GM12878 (cell line): ENCODE data around the gene CCDC170. TPM values are rescaled to one million over a fixed set of nuclear protein-coding genes. Genes with fewer than 3 reads are reported as not detected.

Source experiments
- BACH1 ChIP-seq: fragments of 450-650 bp; IDR thresholded peaks from 2 replicates; pipeline ENCODE4 v1.6.1; 2017; ENCODE audit warnings: mild to moderate bottlenecking, borderline replicate concordance
- CEBPB ChIP-seq, 2 experiments: fragments of 150-350 bp in 1 of 2; IDR thresholded peaks; 2 replicates each; pipeline ENCODE4 v1.6.1; 2012 to 2014; ENCODE audit warnings: low read depth in 2 of 2, low read length in 2 of 2, borderline replicate concordance in 1 of 2, inconsistent platforms in 1 of 2
- CHD1 ChIP-seq: IDR thresholded peaks from 2 replicates; pipeline ENCODE4 v1.6.1; 2012; ENCODE audit warnings: low read depth, low read length, improper control_type of control experiment
- CHD2 ChIP-seq: IDR thresholded peaks from 2 replicates; pipeline ENCODE4 v1.6.1; 2011; ENCODE audit warnings: low read depth, low read length, improper control_type of control experiment, borderline replicate concordance
- CHD4 ChIP-seq: fragments of 200-600 bp; sonication (generic); IDR thresholded peaks from 2 replicates; pipeline ENCODE4 v1.6.1; 2016; ENCODE audit warnings: mild to moderate bottlenecking
- EED ChIP-seq: sonication (generic); IDR thresholded peaks from 2 replicates; pipeline ENCODE4 v1.6.1; 2016; ENCODE audit warnings: antibody characterized with exemption, low read depth
- FOXK2 ChIP-seq: fragments of 450-650 bp; IDR thresholded peaks from 2 replicates; pipeline ENCODE4 v1.6.1; 2017; ENCODE audit warnings: mild to moderate bottlenecking, moderate library complexity
- NR2C2 ChIP-seq: IDR thresholded peaks from 2 replicates; pipeline ENCODE4 v1.6.1; 2011; ENCODE audit warnings: borderline replicate concordance, low read depth; ENCODE audit not compliant: control insufficient read depth, insufficient read length
- NR2F1 ChIP-seq: fragments of 450-650 bp; conservative IDR thresholded peaks from 2 replicates; pipeline ENCODE4 v1.6.1; 2017; ENCODE audit warnings: mild to moderate bottlenecking
- NRF1 ChIP-seq: conservative IDR thresholded peaks from 2 replicates; pipeline ENCODE4 v1.6.1; 2011; ENCODE audit warnings: mild to moderate bottlenecking, low read depth, low read length, improper control_type of control experiment
- PKNOX1 ChIP-seq: fragments of 450-650 bp; IDR thresholded peaks from 2 replicates; pipeline ENCODE4 v1.6.1; 2016; ENCODE audit warnings: mild to moderate bottlenecking
- POLR2A ChIP-seq: IDR thresholded peaks from 2 replicates; pipeline ENCODE4 v1.6.1; 2011; ENCODE audit warnings: low read depth, mild to moderate bottlenecking, low read length
- RAD51 ChIP-seq: fragments of 450-650 bp; IDR thresholded peaks from 2 replicates; pipeline ENCODE4 v1.6.1; 2016; ENCODE audit warnings: moderate library complexity, mild to moderate bottlenecking, inconsistent platforms
- RBBP5 ChIP-seq: fragments of 200-600 bp; sonication (generic); conservative IDR thresholded peaks from 2 replicates; pipeline ENCODE4 v1.6.1; 2016
- RUNX3 ChIP-seq: IDR thresholded peaks from 2 replicates; pipeline ENCODE4 v1.6.1; 2012; ENCODE audit warnings: low read length, inconsistent platforms
- SIX5 ChIP-seq: IDR thresholded peaks from 2 replicates; pipeline ENCODE4 v1.6.1; 2011; ENCODE audit warnings: mild to moderate bottlenecking, low read depth, low read length, moderate library complexity; ENCODE audit not compliant: severe bottlenecking
- SREBF1 ChIP-seq: IDR thresholded peaks from 2 replicates; pipeline ENCODE4 v1.6.1; 2012; ENCODE audit warnings: mild to moderate bottlenecking, low read length
- SREBF2 ChIP-seq: IDR thresholded peaks from 2 replicates; pipeline ENCODE4 v1.6.1; 2012; ENCODE audit warnings: mild to moderate bottlenecking, low read length
- SUPT20H ChIP-seq: IDR thresholded peaks from 2 replicates; pipeline ENCODE4 v1.6.1; 2011; ENCODE audit warnings: low read depth, mild to moderate bottlenecking, low read length, moderate library complexity, borderline replicate concordance; ENCODE audit not compliant: control insufficient read depth
- TARDBP ChIP-seq: IDR thresholded peaks from 2 replicates; pipeline ENCODE4 v1.6.1; 2016; ENCODE audit warnings: borderline replicate concordance
- ZBTB4 ChIP-seq: fragments of 450-650 bp; formaldehyde crosslinking; IDR thresholded peaks from 2 replicates; pipeline ENCODE4 v1.4.0; 2022; ENCODE audit warnings: mild to moderate bottlenecking, moderate library complexity
- ZNF207 ChIP-seq: fragments of 450-650 bp; IDR thresholded peaks from 2 replicates; pipeline ENCODE4 v1.6.1; 2014; ENCODE audit warnings: antibody characterized with exemption, mild to moderate bottlenecking, borderline replicate concordance
- ZNF622 ChIP-seq: fragments of 450-650 bp; IDR thresholded peaks from 2 replicates; pipeline ENCODE4 v1.6.1; 2017; ENCODE audit warnings: mild to moderate bottlenecking, inconsistent platforms
- polyA plus RNA-seq, 11 experiments: library from polyadenylated mRNA; depleted of rRNA in 4 of 11; unstranded in 6 of 11; stranded (reverse) in 5 of 11; fragments of >200 nt; fragmentation: Nextera tagmentation in 4 of 11; fragmentation: Illumina TruSeq in 1 of 11; extraction: Ambion mirVana in 4 of 11; extraction: Trizol in 1 of 11; gene quantifications; 1 replicate in 1 of 11; 2 replicates in 10 of 11; pipeline versions ENCODE4 v1.2.1 to v1.2.3, GENCODE V29; 2011 to 2016; ENCODE audit warnings: inconsistent platforms in 2 of 11, missing spikeins in 2 of 11, low read depth in 1 of 11
- total RNA-seq, 4 experiments: library from RNA; depleted of rRNA in 3 of 4; stranded (reverse); fragments of >200 nt in 3 of 4; fragmentation: Illumina TruSeq in 1 of 4; extraction: Trizol in 1 of 4; gene quantifications; 2 replicates each; pipeline versions ENCODE4 v1.2.1 to v1.2.3, GENCODE V29; 2013 to 2021
- TF ChIP-seq, protein P1 (sequence below): fragments of 150-350 bp; IDR thresholded peaks from 2 replicates; pipeline ENCODE4 v1.6.1; 2014; ENCODE audit warnings: mild to moderate bottlenecking, low read depth, low read length
- TF ChIP-seq, protein P2 (sequence below): fragments of 450-650 bp; IDR thresholded peaks from 2 replicates; pipeline ENCODE4 v1.6.1; 2017; ENCODE audit warnings: mild to moderate bottlenecking

CCDC170 gene
- total and polyA plus RNA-seq, 10 of the 15 experiments (the other 5 are each of a cell fraction or from before 2014, with no cell fraction given): not detected

- peak; percentile 87 for TF ChIP-seq POLR2A
- TF ChIP-seq RAD51: peak; percentile 100
- TF ChIP-seq SREBF2: no peak
- TF ChIP-seq FOXK2: peak; percentile 68
- TF ChIP-seq SIX5: peak; percentile 41
- peak; percentile 43 for TF ChIP-seq NR2F1
- peak; percentile 60 for TF ChIP-seq PKNOX1
- peak; percentile 64 for TF ChIP-seq RBBP5
- TF ChIP-seq TARDBP: peak; percentile 95
- TF ChIP-seq SREBF1: no peak
- TF ChIP-seq BACH1: peak; percentile 20; the same call in 1 of the 2 replicates
- TF ChIP-seq ZNF622: no peak
- TF ChIP-seq CHD2: no peak; the same call in none of the 2 replicates
- no peak for TF ChIP-seq SUPT20H
- no peak for TF ChIP-seq CHD1
- TF ChIP-seq NR2C2: no peak
- no peak for TF ChIP-seq CEBPB (IDR thresholded peaks at IDR 0.05; ENCODE audit: borderline replicate concordance in 1 of 2, low read depth in 2 of 2, low read length in 2 of 2)
- TF ChIP-seq, protein P1, sequence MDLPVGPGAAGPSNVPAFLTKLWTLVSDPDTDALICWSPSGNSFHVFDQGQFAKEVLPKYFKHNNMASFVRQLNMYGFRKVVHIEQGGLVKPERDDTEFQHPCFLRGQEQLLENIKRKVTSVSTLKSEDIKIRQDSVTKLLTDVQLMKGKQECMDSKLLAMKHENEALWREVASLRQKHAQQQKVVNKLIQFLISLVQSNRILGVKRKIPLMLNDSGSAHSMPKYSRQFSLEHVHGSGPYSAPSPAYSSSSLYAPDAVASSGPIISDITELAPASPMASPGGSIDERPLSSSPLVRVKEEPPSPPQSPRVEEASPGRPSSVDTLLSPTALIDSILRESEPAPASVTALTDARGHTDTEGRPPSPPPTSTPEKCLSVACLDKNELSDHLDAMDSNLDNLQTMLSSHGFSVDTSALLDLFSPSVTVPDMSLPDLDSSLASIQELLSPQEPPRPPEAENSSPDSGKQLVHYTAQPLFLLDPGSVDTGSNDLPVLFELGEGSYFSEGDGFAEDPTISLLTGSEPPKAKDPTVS: 0 out of 2 replicates have a peak, but pooled peaks have one; percentile 42
- peak; percentile 22; the same call in 1 of the 2 replicates for TF ChIP-seq EED
- TF ChIP-seq RUNX3: peak; percentile 90
- TF ChIP-seq, protein P2, sequence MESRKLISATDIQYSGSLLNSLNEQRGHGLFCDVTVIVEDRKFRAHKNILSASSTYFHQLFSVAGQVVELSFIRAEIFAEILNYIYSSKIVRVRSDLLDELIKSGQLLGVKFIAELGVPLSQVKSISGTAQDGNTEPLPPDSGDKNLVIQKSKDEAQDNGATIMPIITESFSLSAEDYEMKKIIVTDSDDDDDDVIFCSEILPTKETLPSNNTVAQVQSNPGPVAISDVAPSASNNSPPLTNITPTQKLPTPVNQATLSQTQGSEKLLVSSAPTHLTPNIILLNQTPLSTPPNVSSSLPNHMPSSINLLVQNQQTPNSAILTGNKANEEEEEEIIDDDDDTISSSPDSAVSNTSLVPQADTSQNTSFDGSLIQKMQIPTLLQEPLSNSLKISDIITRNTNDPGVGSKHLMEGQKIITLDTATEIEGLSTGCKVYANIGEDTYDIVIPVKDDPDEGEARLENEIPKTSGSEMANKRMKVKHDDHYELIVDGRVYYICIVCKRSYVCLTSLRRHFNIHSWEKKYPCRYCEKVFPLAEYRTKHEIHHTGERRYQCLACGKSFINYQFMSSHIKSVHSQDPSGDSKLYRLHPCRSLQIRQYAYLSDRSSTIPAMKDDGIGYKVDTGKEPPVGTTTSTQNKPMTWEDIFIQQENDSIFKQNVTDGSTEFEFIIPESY: no peak
- TF ChIP-seq NRF1: peak; percentile 58
- peak; percentile 67 for TF ChIP-seq ZNF207
- TF ChIP-seq CHD4: no peak
- TF ChIP-seq ZBTB4: no peak
Observed at GRCh38 chr6:151451950-151452749, 41.7 kb upstream of the CCDC170 start, which contains the start of gene RMND1 (continued).
